Prostate gland (tissue), 2 donors: ENCODE results near the gene FRMD1.

Experiments used
- POLR2A ChIP-seq: fragments of 450-650 bp; IDR thresholded peaks from one replicate; pipeline ENCODE4 v1.6.1; 2016; ENCODE audit warnings: antibody characterized with exemption, mild to moderate bottlenecking
- TF ChIP-seq, protein P1 (sequence below), 4 experiments: fragments of 200-600 bp in 2 of 4; fragments of 450-650 bp in 2 of 4; sonication (generic) in 2 of 4; IDR thresholded peaks; 1 replicate in 3 of 4; 2 replicates in 1 of 4; pipeline ENCODE4 v1.5.1; 2016 to 2019; ENCODE audit warnings: antibody characterized with exemption in 4 of 4, mild to moderate bottlenecking in 2 of 4, moderate library complexity in 2 of 4

DNA sequence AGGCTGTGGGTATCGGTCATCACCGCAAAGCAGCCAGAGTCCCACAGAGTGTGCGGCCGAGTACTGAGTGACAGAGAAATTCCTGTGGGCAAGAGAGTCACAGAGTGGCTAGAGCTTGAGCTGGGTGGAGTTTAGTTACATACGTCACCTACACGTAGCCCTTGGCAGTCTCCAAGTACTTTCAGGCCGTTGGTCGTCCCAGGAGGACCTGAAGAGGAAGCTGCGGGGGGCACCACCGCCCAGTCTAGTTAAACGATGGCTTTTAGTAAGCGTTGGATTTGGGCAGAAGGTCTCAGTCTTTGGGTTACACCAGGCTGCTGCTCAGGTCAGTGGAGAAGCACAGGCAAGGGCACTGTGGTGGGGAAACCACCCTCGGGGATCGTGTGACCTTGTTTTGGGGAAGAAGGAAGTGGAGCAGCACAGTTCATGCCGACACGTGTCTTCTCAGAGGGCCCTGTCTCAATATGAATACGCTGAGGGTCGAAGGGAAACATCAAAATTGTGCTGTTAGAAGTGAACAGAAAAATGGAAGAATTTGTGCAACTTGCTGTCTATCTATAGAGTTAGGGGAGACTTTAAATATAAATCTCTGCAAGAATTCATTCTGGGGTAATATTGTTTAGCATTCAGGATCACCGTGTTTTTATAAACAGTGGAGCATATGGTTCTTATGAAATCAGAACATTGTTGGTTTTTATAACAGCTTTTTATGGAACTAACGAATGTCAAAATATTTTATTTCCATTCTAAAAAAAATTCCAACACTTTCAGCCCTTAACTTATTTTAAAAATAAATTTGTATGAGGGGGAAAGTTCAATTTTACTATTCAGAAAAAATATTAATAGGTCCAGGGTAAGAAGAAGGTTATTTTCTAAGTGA, 52.9 kb downstream of the FRMD1 start:
- TF ChIP-seq, protein P1, sequence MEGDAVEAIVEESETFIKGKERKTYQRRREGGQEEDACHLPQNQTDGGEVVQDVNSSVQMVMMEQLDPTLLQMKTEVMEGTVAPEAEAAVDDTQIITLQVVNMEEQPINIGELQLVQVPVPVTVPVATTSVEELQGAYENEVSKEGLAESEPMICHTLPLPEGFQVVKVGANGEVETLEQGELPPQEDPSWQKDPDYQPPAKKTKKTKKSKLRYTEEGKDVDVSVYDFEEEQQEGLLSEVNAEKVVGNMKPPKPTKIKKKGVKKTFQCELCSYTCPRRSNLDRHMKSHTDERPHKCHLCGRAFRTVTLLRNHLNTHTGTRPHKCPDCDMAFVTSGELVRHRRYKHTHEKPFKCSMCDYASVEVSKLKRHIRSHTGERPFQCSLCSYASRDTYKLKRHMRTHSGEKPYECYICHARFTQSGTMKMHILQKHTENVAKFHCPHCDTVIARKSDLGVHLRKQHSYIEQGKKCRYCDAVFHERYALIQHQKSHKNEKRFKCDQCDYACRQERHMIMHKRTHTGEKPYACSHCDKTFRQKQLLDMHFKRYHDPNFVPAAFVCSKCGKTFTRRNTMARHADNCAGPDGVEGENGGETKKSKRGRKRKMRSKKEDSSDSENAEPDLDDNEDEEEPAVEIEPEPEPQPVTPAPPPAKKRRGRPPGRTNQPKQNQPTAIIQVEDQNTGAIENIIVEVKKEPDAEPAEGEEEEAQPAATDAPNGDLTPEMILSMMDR (IDR thresholded peaks at IDR 0.05) = no peak
- TF ChIP-seq POLR2A = no peak
